GM19193 (cell line): ENCODE data around the gene UBR2.

ENCODE experiments used
- POLR2A ChIP-seq: IDR thresholded peaks from 4 replicates; pipeline ENCODE4 v1.6.1; 2011; ENCODE audit not compliant: insufficient read depth, insufficient read length; ENCODE audit errors: extremely low read depth

UBR2 gene

DNA sequence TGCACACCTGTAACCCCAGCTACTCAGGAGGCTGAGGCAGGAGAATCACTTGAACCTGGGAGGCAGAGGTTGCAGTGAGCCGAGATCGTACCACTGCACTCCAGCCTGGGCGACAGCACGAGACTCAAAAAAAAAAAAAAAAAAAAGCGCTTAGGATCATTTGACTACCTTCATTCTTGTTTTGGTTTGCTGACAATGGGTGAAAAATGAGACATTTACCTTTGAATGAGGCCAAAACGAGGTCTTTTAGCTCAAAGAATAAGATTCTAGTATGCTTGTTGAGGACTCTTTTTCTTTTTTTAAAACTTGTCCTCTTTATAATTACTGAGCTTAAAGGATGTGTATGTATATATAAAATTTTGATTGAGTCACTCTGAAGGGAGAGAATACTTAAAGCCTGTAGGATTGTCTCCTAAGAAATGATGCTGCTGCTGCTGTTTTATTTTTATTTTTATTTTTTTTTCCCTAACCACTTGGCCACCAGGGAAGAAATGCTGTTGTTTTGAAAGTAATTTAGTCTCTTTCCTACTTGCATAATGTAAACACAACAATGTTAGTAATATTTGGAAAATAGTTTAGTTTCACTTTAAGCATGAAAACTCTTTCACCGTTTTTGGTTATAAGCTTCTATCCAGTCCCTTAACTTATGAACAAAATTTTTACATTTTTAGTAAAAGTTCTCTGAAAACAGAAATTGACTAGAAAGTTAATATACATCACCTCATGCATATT lies 7.9 kb downstream of the UBR2 start:
- no peak for TF ChIP-seq POLR2A

DNA sequence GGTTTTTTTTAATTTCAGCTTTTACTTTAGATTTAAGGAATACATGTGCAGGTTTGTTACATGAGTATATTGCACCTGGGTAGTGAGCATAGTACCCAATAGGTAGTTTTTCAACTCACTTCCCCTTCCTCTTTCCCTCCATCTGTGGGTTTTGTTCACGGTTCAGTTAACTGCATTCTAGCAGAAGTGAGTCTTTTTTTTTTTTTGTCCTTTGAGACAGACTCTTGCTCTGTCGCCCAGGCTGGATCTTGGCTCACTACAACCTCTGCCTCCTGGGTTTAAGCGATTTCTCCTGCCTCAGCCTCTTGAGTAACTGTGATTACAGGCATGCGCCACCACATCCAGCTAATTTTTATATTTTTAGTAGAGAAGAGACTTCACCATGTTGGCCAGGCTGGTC lies 8.7 kb downstream of the UBR2 start:
- TF ChIP-seq POLR2A = no peak

GRCh38 chr6:42598300-42598699 lies 34.5 kb downstream of the UBR2 start:
- no peak for TF ChIP-seq POLR2A

DNA sequence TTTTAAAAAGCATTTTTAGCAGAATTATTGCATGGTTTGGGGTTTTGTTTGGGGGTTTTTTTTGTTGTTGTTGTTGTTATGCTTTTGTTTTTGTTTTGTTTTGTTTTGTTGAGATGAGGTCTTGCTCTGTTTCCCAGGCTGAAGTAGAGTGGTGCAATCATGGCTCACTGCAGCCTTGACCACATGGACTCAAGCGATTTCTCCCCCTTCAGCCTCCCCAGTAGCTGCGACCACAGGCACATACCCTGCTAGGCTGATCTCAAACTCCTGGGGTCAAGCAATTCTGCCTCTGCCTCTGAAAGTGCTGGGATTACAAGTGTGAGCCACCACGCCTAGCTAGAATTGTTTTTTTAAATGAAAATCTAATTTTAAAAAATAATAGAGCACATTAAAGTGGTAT lies 35.7 kb downstream of the UBR2 start:
- TF ChIP-seq POLR2A = no peak

DNA sequence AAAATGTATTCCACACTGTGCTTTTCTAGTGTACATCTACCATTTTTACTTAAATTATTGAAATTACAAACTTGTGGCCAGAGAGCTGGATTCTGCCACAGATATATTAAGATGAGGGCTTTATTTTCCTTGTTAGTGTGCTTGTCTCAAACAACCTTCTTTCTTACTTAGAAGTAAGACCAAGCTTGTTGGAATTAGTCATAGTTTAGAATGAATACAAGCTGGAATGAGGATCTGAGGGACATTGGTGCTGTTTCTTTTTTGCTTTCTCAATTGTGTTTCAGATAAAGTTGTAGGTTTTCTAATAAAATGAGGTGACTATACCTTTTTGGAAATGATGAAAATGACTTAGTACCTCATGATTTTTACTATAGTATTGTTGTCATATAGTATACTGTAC lies 40.3 kb downstream of the UBR2 start:
- TF ChIP-seq POLR2A = no peak

- TF ChIP-seq POLR2A = no peak
These were observed 46.6 kb downstream of the UBR2 start for GRCh38 chr6:42610416-42610815.

GRCh38 chr6:42615518-42615917 lies 51.7 kb downstream of the UBR2 start:
- no peak for TF ChIP-seq POLR2A

- TF ChIP-seq POLR2A = no peak
These were observed 52.9 kb downstream of the UBR2 start for GRCh38 chr6:42616716-42617115.

DNA sequence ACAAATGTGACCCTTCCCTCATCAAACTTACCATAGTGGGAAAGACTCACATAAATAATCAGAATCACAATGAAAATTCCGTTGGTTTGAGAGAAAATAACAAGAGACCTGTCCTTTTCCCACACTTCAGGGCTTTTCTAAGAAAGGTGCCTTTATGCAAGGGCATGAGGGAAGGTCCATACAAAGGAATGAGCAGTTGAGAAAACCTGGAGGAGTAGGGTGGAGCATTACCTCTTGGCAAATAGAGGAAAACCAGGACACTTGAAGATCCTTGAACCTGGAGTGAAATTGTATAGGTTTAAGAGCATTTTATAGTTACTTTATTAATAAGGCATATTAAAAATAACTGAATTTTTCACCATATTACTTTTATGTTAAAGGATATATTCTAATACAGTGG lies 54.3 kb downstream of the UBR2 start:
- no peak for TF ChIP-seq POLR2A

DNA sequence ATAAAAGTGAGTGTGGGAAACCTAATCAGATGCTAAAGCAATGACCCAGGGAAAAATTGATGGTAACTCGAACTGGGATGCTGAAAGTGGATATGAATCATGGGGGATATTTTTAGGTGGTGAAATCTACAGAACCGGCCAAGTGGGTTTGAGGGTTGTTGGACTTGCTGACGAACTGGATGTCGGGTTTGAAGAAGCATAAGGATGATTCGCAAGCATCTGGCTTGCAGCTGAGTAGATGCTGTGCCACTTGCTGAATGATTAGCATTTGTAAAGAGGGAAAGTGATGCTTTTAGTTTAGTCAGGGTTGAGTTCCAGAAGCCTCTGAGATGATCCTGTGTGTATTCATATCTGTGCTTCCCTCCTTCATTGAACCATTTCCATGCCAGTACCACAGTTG lies 54.9 kb downstream of the UBR2 start:
- TF ChIP-seq POLR2A = no peak

- TF ChIP-seq POLR2A = no peak
These were observed 56.1 kb downstream of the UBR2 start for GRCh38 chr6:42619963-42620362.

GRCh38 chr6:42624601-42625000 lies 60.8 kb downstream of the UBR2 start:
- no peak for TF ChIP-seq POLR2A

DNA sequence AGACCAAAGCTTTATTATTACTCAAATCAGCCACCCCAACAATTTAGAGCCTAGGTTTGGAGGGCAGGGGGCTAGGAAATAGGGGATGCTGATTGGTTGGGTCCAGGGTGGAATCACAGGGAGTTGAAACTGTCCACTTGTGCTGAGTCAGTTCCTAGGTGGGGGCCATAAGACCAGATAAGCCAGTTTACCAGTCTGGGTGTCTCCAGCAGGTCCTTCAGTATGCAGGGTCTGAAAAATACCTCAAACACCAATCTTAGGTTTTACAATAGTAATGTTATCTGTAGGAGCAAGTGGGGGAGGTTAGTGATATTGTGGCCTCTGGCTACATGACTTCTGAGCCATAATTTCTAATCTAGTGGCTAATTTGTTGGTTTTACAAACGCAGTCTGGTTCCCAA lies 63.2 kb downstream of the UBR2 start:
- no peak for TF ChIP-seq POLR2A

DNA sequence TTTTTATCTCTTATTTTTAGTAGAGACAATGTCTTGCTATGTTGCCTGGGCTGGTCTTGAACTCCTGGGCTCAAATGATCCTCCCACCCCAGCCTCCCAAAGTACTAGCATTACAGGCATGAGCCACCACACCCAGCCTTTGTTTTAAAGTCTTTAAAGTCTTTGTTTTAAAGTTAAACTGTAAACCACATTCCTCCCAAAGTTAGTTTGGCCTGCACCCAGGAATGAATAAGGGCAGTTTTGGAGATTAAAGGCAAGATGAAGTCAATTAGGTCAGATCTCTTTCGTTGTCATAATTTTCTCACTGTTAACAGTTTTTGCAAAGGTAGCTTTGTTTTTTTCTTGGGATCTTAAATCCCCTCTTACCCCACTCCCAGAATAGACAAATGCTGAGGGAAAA lies 63.8 kb downstream of the UBR2 start:
- TF ChIP-seq POLR2A = no peak

DNA sequence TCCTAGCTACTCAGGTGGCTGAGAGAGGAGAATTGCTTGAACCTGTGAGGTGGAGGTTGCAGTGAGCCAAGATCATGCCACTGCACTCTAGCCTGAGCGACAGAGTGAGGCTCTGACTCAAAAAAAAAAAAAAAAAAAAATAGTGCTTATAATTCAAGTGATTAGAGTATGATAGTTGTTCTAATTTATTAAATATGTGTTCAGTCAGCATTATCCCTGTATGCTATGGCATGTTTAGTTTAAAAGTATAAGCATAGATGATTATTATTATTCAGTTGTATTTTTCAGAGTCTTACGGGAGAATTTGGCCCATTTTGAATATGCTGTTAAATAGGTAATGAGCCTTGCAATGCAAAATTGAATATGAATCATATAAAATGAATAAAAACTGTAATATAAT lies 64.8 kb downstream of the UBR2 start:
- no peak for TF ChIP-seq POLR2A

- no peak for TF ChIP-seq POLR2A
These were observed 66.0 kb downstream of the UBR2 start for GRCh38 chr6:42629845-42630244.

- no peak for TF ChIP-seq POLR2A
These were observed 73.9 kb downstream of the UBR2 start for GRCh38 chr6:42637681-42638080.
